Measurements from ENCODE around the gene FTCD.
"Not testable (repeated sequence)": the region's sequence is repeated elsewhere in the genome, so short reads cannot be mapped to it uniquely, and the experiment has no call there.

DNA sequence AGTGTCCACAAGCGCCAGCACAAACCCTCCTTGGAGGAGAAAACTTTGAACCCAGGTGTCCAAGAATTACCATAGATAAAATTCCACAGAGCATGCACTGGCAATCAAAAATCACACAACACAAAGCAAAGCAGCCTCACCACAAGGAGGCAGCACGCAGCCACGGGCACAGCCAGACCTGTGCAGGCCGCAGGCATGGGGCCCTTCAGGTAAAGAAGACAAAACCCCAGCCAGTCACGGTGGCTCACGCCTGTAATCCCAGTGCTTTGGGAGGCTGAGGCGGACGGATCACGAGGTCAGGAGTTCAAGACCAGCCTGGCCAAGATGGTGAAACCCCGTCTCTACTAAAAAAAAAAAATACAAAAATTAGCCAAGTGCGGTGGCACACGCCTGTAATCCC is 8.0 kb downstream of the FTCD start:
- not testable (repeated sequence) for TF ChIP-seq POLR2AphosphoS5 (IDR thresholded peaks at IDR 0.05; ENCODE audit: insufficient read depth in 1 of 2, low read depth in 1 of 2); CTCF (IDR thresholded peaks at IDR 0.05)

Data from vagina (tissue), 2 donors.